H1 (cell line): ENCODE data around the gene AMMECR1L. TPM values are rescaled to one million over a fixed set of nuclear protein-coding genes. Genes with fewer than 3 reads are reported as not detected.

Source experiments
- CTCF ChIA-PET: fragments of 300-600 bp; sonication (Branson Sonifier 250); formaldehyde crosslinking; loops from one replicate; lab custom pipeline; 2021; ENCODE audit not compliant: partially characterized antibody; lab: Charles Lee
- POLR2A ChIA-PET: fragments of 300-600 bp; sonication (Branson Sonifier 250); formaldehyde crosslinking; loops from one replicate; lab custom pipeline; 2021; ENCODE audit warnings: inconsistent platforms; ENCODE audit not compliant: partially characterized antibody; lab: Charles Lee
- DNase-seq, 2 experiments: peaks; one replicate each; pipeline versions ENCODE4 v3.0.0 to v3.0.0-alpha.2; 2010 to 2022; ENCODE audit warnings: low spot score in 2 of 2, low read depth in 1 of 2, mixed read lengths in 1 of 2
- FAIRE-seq: peaks from 2 replicates; lab custom pipeline; 2011; peaks lifted over from hg19 to GRCh38; lab: Jason Lieb, UNC
- H2AFZ ChIP-seq: 2 replicates; pipeline ENCODE4 v1.8.1; 2012; ENCODE audit warnings: low read length, inconsistent platforms
- H2AK5ac ChIP-seq: 2 replicates; pipeline ENCODE4 v1.6.1; 2013; ENCODE audit warnings: low read depth, low read length
- H2BK120ac ChIP-seq: replicated peaks from 2 replicates; pipeline ENCODE3; 2013; ENCODE audit warnings: low read depth, low read length, inconsistent platforms
- H2BK12ac ChIP-seq: 2 replicates; pipeline ENCODE4 v1.6.1; 2013; ENCODE audit warnings: low read depth, low read length
- H2BK15ac ChIP-seq: 2 replicates; pipeline ENCODE4 v1.6.1; 2013; ENCODE audit warnings: low read length
- H2BK20ac ChIP-seq: 2 replicates; pipeline ENCODE4 v1.6.1; 2013; ENCODE audit warnings: low read length
- H2BK5ac ChIP-seq: 2 replicates; pipeline ENCODE4 v1.6.1; 2013; ENCODE audit warnings: low read depth, low read length
- H3K14ac ChIP-seq: 2 replicates; pipeline ENCODE4 v1.6.1; 2013; ENCODE audit warnings: inconsistent platforms; ENCODE audit not compliant: insufficient read length
- H3K18ac ChIP-seq: 2 replicates; pipeline ENCODE4 v1.6.1; 2013; ENCODE audit warnings: low read length; ENCODE audit errors: extremely low read depth
- H3K23ac ChIP-seq: 2 replicates; pipeline ENCODE4 v1.6.1; 2013; ENCODE audit warnings: inconsistent platforms; ENCODE audit not compliant: insufficient read length
- H3K23me2 ChIP-seq: 2 replicates; pipeline ENCODE4 v1.6.1; 2013; ENCODE audit warnings: low read depth, low read length
- H3K27ac ChIP-seq: 2 replicates; pipeline ENCODE4 v1.6.1; 2011; ENCODE audit warnings: low read depth, low read length, inconsistent platforms
- H3K27me3 ChIP-seq, 4 experiments: replicated peaks in 1 of 4; 1 replicate in 1 of 4; 2 replicates in 3 of 4; pipeline versions ENCODE4 v1.6.1 to v1.8.1; 2011 to 2013; ENCODE audit warnings: low read length in 3 of 4, mild to moderate bottlenecking in 3 of 4, inconsistent platforms in 2 of 4, mixed read lengths in 2 of 4, moderate library complexity in 1 of 4; ENCODE audit not compliant: control insufficient read depth in 3 of 4, insufficient read depth in 3 of 4; ENCODE audit errors: extremely low read depth in 1 of 4
- H3K36me3 ChIP-seq, 4 experiments: 2 replicates each; pipeline versions ENCODE4 v1.6.1 to v1.8.1; 2011 to 2013; ENCODE audit warnings: mild to moderate bottlenecking in 4 of 4, low read length in 3 of 4, moderate library complexity in 2 of 4, control low read depth in 1 of 4, inconsistent platforms in 1 of 4; ENCODE audit not compliant: insufficient read depth in 4 of 4, control insufficient read depth in 2 of 4
- H3K4ac ChIP-seq: replicated peaks from 2 replicates; pipeline ENCODE3; 2013; ENCODE audit warnings: low read length, low read depth, mixed read lengths, inconsistent platforms; ENCODE audit not compliant: insufficient read length
- H3K4me1 ChIP-seq, 4 experiments: replicated peaks in 1 of 4; 1 replicate in 1 of 4; 2 replicates in 3 of 4; pipeline versions ENCODE4 v1.6.1 to v1.8.1; 2011 to 2013; ENCODE audit warnings: low read length in 3 of 4, inconsistent platforms in 2 of 4, mixed read lengths in 1 of 4; ENCODE audit not compliant: insufficient read depth in 4 of 4, control insufficient read depth in 3 of 4
- H3K4me2 ChIP-seq, 2 experiments: 2 replicates each; pipeline versions ENCODE4 v1.6.1 to v1.8.1; 2011 to 2013; ENCODE audit warnings: low read depth in 2 of 2, low read length in 2 of 2, control low read depth in 1 of 2, inconsistent platforms in 1 of 2, mild to moderate bottlenecking in 1 of 2; ENCODE audit not compliant: insufficient read depth in 1 of 2
- H3K4me3 ChIP-seq, 4 experiments: fragments of 200-600, 300-600 bp in 1 of 4; sonication (generic), shearing (Covaris generic), sonication (Bioruptor Twin) in 1 of 4; 2 replicates each; pipeline versions ENCODE4 v1.5.1 to v1.8.1; 2011 to 2016; ENCODE audit warnings: low read length in 4 of 4, low read depth in 3 of 4, control low read depth in 2 of 4, inconsistent platforms in 2 of 4, mild to moderate bottlenecking in 2 of 4, mixed read lengths in 1 of 4, moderate library complexity in 1 of 4; ENCODE audit not compliant: insufficient read depth in 2 of 4; ENCODE audit errors: extremely low read depth in 1 of 4
- H3K56ac ChIP-seq: replicated peaks from 2 replicates; pipeline ENCODE3; 2013; ENCODE audit warnings: low read depth, mild to moderate bottlenecking, mixed read lengths, low read length, inconsistent platforms; ENCODE audit not compliant: insufficient read length
- H3K79me1 ChIP-seq: 2 replicates; pipeline ENCODE4 v1.6.1; 2013; ENCODE audit warnings: low read depth, low read length, control low read depth
- H3K79me2 ChIP-seq, 2 experiments: 2 replicates each; pipeline versions ENCODE4 v1.6.1 to v1.8.1; 2012 to 2013; ENCODE audit warnings: low read length in 2 of 2, mild to moderate bottlenecking in 2 of 2, inconsistent platforms in 1 of 2; ENCODE audit not compliant: insufficient read depth in 2 of 2, control insufficient read depth in 1 of 2
- H3K9ac ChIP-seq, 4 experiments: replicated peaks in 1 of 4; 1 replicate in 1 of 4; 2 replicates in 3 of 4; pipeline versions ENCODE4 v1.6.1 to v1.8.1; 2011 to 2013; ENCODE audit warnings: low read depth in 3 of 4, low read length in 3 of 4, control low read depth in 2 of 4, mild to moderate bottlenecking in 2 of 4, moderate library complexity in 2 of 4, inconsistent platforms in 1 of 4; ENCODE audit errors: extremely low read depth in 1 of 4
- H3K9me3 ChIP-seq, 2 experiments: 2 replicates each; pipeline versions ENCODE4 v1.6.1 to v1.8.1; 2012 to 2013; ENCODE audit warnings: mild to moderate bottlenecking in 2 of 2, moderate library complexity in 2 of 2, control low read depth in 1 of 2, inconsistent platforms in 1 of 2, low read depth in 1 of 2, low read length in 1 of 2, mixed read lengths in 1 of 2; ENCODE audit not compliant: insufficient read depth in 2 of 2
- H4K20me1 ChIP-seq, 2 experiments: replicated peaks in 1 of 2; 2 replicates each; pipeline versions ENCODE3 to v1.8.1; 2011 to 2013; ENCODE audit warnings: inconsistent platforms in 2 of 2, low read length in 2 of 2, mild to moderate bottlenecking in 1 of 2; ENCODE audit not compliant: insufficient read depth in 2 of 2, control insufficient read depth in 1 of 2
- H4K5ac ChIP-seq: 2 replicates; pipeline ENCODE4 v1.6.1; 2013; ENCODE audit warnings: low read length, low read depth, mixed read lengths, inconsistent platforms; ENCODE audit not compliant: insufficient read length
- H4K8ac ChIP-seq: 2 replicates; pipeline ENCODE4 v1.8.0; 2013; ENCODE audit warnings: mild to moderate bottlenecking, moderate library complexity, low read length, inconsistent platforms; ENCODE audit not compliant: insufficient read depth; ENCODE audit errors: extremely low read depth
- H4K91ac ChIP-seq: replicated peaks from 2 replicates; pipeline ENCODE3; 2013; ENCODE audit warnings: low read length, mixed read lengths, inconsistent platforms; ENCODE audit not compliant: insufficient read length
- CBX8 ChIP-seq: fragments of 300-800, 300-1000 bp; sonication (generic); IDR thresholded peaks from 2 replicates; pipeline ENCODE4 v1.7.1; 2016; ENCODE audit warnings: low read depth, low read length, borderline replicate concordance
- HDAC6 ChIP-seq: IDR thresholded peaks from one replicate; pipeline ENCODE4 v1.7.1; 2012; ENCODE audit warnings: low read depth, mild to moderate bottlenecking, inconsistent platforms, low read length, moderate library complexity
- KDM1A ChIP-seq: fragments of 200-600, 300-600 bp; sonication (generic); IDR thresholded peaks from 2 replicates; pipeline ENCODE4 v1.7.1; 2016; ENCODE audit warnings: mild to moderate bottlenecking, low read length, borderline replicate concordance
- RNF2 ChIP-seq: fragments of 200-900, 300-1000 bp; sonication (generic); IDR thresholded peaks from 2 replicates; pipeline ENCODE4 v1.7.1; 2016; ENCODE audit warnings: borderline replicate concordance, low read depth, mild to moderate bottlenecking, antibody characterized with exemption, low read length; ENCODE audit not compliant: poor library complexity, severe bottlenecking; ENCODE audit errors: missing control alignments
- YY1 ChIP-seq: IDR thresholded peaks from 2 replicates; pipeline ENCODE4 v1.6.1; 2011; ENCODE audit warnings: low read depth, mild to moderate bottlenecking, low read length
- WGBS, 2 experiments: shearing (Covaris generic) in 1 of 2; methylation state at CpG; one replicate each; pipeline versions ENCODE4 v1.1.6 to v1.1.7; 2013 to 2015; ENCODE audit warnings: low lambda C conversion rate in 2 of 2, mixed read lengths in 2 of 2, inconsistent platforms in 1 of 2, low coverage in 1 of 2, missing lambda C conversion rate in 1 of 2; ENCODE audit not compliant: insufficient replicate concordance in 2 of 2, insufficient coverage in 1 of 2, insufficient read length in 1 of 2; ENCODE audit errors: extremely low coverage in 1 of 2, missing lambda C conversion rate in 1 of 2; 5-methylcytosine and 5-hydroxymethylcytosine counted together
- polyA plus RNA-seq, 7 experiments: library from polyadenylated mRNA; depleted of rRNA in 3 of 7; stranded (reverse) in 5 of 7; unstranded in 2 of 7; fragments of >200 nt in 5 of 7; fragments of 200-250 nt in 2 of 7; gene quantifications; 1 replicate in 5 of 7; 2 replicates in 1 of 7; 4 replicates in 1 of 7; pipeline versions ENCODE4 v1.2.1 to v1.2.3, GENCODE V29; 2011 to 2013; ENCODE audit warnings: missing spikeins in 2 of 7, mixed read lengths in 2 of 7
- total RNA-seq: library from RNA; stranded (reverse); fragmentation: NEBNext Ultra II Directional; extraction: Animal tissue kit (Norgen Biotek cat#: 25700); gene quantifications from 2 replicates; pipeline ENCODE4 v1.2.1, GENCODE V29; 2021
- TF ChIP-seq, protein P1 (sequence below): IDR thresholded peaks from 2 replicates; pipeline ENCODE4 v1.6.1; 2012; ENCODE audit warnings: inconsistent platforms

Gene AMMECR1L
- total and polyA plus RNA-seq, 2 of the 8 experiments (the other 6 are each of a cell fraction or from before 2014, with no cell fraction given) = 10.1 to 18.8 TPM

DNA sequence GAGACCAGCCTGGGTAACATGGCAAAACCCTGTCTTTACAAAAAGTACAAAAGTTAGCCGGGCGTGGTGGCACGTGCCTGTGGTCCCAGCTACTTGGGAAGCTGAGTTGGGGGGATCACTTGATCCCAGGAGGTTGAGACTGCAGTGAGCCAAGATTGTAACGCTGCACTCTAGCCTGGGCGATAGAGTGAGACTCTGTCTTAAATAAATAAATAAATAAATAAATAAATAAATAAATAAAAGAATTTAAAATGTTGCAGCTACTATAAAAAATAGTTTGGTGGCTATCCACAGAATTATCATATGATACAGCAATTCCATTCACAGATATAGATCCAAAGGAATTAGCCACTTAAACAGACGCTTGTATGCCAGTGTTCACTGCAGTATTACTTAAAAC, 49.6 kb upstream of the AMMECR1L start:
- ChIA-PET POLR2A (no interaction called here), CTCF (interaction anchor here (1.5 to 1.9 kb wide), 2 partner anchors 13 to 55 kb away, joined by 3 to 5 read pairs; no protein-coding TSS in a partner anchor)
- no peaks in the 10 kb centered on the region for H3K79me2 ChIP-seq
- no peaks in the 10 kb centered on the region for H3K27me3 ChIP-seq
- no peak overlapping the region for H3K27ac ChIP-seq
- H3K36me3 ChIP-seq = no peaks in the 10 kb centered on the region
- no peak overlapping the region for H4K8ac ChIP-seq
- H2AFZ ChIP-seq = no peak overlapping the region
- no peak overlapping the region for H3K9ac ChIP-seq
- no peak overlapping the region for H3K23ac ChIP-seq
- H2BK12ac ChIP-seq = no peak overlapping the region
- no peaks in the 10 kb centered on the region for H3K9me3 ChIP-seq
- no peak overlapping the region for H3K4me2 ChIP-seq
- DNase-seq (no peak), FAIRE-seq (no peak)
- no peak overlapping the region for H2BK15ac ChIP-seq
- H3K79me1 ChIP-seq = no peaks in the 10 kb centered on the region
- no peaks in the 10 kb centered on the region for H3K4me1 ChIP-seq
- H3K4ac ChIP-seq = no peak overlapping the region
- no peak overlapping the region for H3K14ac ChIP-seq
- H2BK20ac ChIP-seq = no peak overlapping the region
- H3K18ac ChIP-seq = no peak overlapping the region
- no peak overlapping the region for H2AK5ac ChIP-seq
- WGBS, 2 experiments = 86% methylated on average over 6 of the region's 6 CpGs; no CpG with 5 or more reads in 1 of the 2 experiments
- no peaks in the 10 kb centered on the region for H4K20me1 ChIP-seq
- H3K23me2 ChIP-seq = no peaks in the 10 kb centered on the region
- no peak overlapping the region for H4K5ac ChIP-seq
- no peak overlapping the region for H2BK120ac ChIP-seq
- no peak overlapping the region for H4K91ac ChIP-seq
- H2BK5ac ChIP-seq = no peak overlapping the region
- no peak overlapping the region for H3K4me3 ChIP-seq
- TF ChIP-seq HDAC6 (no peak), YY1 (no peak), CBX8 (no peak), KDM1A (no peak), RNF2 (no peak)
- TF ChIP-seq, protein P1, sequence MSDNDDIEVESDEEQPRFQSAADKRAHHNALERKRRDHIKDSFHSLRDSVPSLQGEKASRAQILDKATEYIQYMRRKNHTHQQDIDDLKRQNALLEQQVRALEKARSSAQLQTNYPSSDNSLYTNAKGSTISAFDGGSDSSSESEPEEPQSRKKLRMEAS = no peak
- H3K56ac ChIP-seq = no peak overlapping the region
